Activated effector memory CD4-positive, alpha-beta T cell treated with anti-CD3 and anti-CD28 coated beads, Interleukin-2, amount 50 U/mL, for 16 hours (primary cell): ENCODE measurements around the gene LYPD5.

Source experiments
- DNase-seq: peaks from one replicate; pipeline ENCODE4 v3.0.0-alpha.2; 2020

The LYPD5 gene

GRCh38 chr19:43749898-43750297 lies 52.3 kb downstream of the LYPD5 start:
- no peak for DNase-seq

DNA sequence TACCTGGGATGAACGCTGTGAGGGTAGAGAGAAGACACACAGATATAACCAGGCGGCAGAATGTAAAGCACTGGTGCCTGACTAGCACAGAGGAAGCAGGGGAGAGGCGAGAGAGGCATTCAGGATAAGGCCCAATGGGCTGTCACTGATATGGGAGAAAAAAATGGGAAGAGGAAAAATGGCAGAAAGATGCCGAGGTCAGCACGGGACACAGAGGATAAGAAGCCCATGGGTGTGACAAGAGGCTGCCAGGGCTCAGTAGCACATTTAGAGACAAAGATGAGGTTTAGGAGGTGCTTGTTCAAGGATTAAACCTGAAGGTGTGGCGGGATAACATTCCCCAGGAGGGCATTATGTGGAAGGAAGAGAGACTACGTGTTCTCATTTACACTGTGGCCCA lies 53.1 kb downstream of the LYPD5 start:
- DNase-seq, result no peak

DNA sequence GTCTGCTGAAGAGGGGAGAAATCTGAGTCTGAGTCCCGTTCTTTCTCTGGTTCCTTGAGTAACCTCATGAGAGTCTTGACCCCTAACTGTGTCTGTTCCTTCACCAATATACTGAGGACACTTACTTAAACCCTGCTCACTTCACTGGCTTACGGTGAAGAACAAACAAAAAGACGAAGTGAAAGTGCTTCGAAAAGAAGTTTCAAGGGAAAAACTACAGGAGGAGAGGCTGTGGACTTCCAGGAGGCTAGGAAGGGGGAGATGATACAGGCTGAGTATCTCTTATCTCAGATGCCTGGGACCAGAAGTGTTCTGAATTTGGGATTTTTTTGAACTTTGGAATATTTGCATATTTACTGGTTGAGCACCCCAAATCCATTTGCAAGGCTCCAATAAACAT lies 53.6 kb downstream of the LYPD5 start:
- no peak for DNase-seq

- DNase-seq, result no peak
These were observed 54.0 kb downstream of the LYPD5 start for GRCh38 chr19:43748205-43748594.

DNA sequence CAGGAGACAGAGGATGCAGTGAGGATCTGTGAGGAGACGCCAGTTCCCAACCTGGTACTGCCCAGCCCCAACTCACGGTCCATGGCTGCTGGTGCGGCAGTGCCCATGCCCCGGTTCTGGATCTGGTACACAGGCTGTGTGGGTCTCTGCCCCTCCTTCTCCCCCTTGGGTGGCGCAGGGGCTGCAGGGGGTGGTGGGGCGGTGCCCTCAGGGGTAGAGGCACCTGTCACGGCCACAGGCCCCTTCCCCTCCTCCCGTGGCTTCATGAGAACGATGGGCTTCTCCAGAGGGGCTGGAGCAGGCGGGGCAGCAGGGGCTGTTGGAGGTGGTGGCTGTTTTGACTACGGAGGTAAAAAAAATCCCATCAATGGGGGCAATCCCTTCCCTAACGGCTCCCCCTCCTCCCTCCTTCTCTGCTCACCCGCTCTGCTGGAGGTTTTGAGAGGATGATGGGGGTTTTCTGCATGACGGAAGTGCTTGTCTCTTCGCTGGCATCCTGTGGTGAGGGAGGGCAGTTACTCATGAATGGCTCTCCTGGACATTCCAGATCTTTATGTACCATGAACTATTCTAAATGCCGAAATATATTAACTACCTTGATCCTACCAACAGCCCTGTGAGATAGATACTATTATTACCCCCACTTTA lies 54.6 kb downstream of the LYPD5 start:
- peak; percentile 68 for DNase-seq
